Liver (tissue), 9 donors: ENCODE data around the gene ARHGEF3. TPM values are rescaled to one million over a fixed set of nuclear protein-coding genes. Genes with fewer than 3 reads are reported as not detected.

ENCODE experiments used
- DNase-seq: peaks from one replicate; pipeline ENCODE4 v3.0.0-alpha.2; 2017; ENCODE audit warnings: low spot score
- H3K27ac ChIP-seq, 2 donors: one replicate each; pipeline ENCODE4 v1.7.0; 2013; ENCODE audit warnings: inconsistent platforms in 2 of 2, low read length in 2 of 2, control low read depth in 1 of 2, low read depth in 1 of 2, mild to moderate bottlenecking in 1 of 2
- H3K27me3 ChIP-seq, 4 donors: one replicate each; pipeline versions ENCODE4 v1.6.1 to v1.7.0; 2013; ENCODE audit warnings: low read length in 3 of 4, inconsistent platforms in 1 of 4, mild to moderate bottlenecking in 1 of 4, moderate library complexity in 1 of 4; ENCODE audit not compliant: control insufficient read depth in 4 of 4, insufficient read depth in 4 of 4
- H3K36me3 ChIP-seq, 4 donors: one replicate each; pipeline versions ENCODE4 v1.6.1 to v1.7.0; 2013; ENCODE audit warnings: low read length in 3 of 4, mild to moderate bottlenecking in 3 of 4, low read depth in 1 of 4, moderate library complexity in 1 of 4; ENCODE audit not compliant: control insufficient read depth in 4 of 4, insufficient read depth in 3 of 4
- H3K4me1 ChIP-seq, 4 donors: one replicate each; pipeline versions ENCODE4 v1.6.1 to v1.7.0; 2013; ENCODE audit warnings: low read length in 3 of 4, mild to moderate bottlenecking in 3 of 4, moderate library complexity in 1 of 4; ENCODE audit not compliant: control insufficient read depth in 4 of 4, insufficient read depth in 4 of 4
- H3K4me3 ChIP-seq, 3 donors: one replicate each; pipeline versions ENCODE4 v1.6.1 to v1.7.0; 2013; ENCODE audit warnings: low read length in 3 of 3, control low read depth in 1 of 3, low read depth in 1 of 3, mild to moderate bottlenecking in 1 of 3
- H3K9ac ChIP-seq, 2 donors: one replicate each; pipeline ENCODE4 v1.7.0; 2013; ENCODE audit warnings: low read length in 2 of 2, mild to moderate bottlenecking in 2 of 2, moderate library complexity in 2 of 2, control low read depth in 1 of 2, low read depth in 1 of 2
- H3K9me3 ChIP-seq, 4 donors: one replicate each; pipeline versions ENCODE4 v1.6.1 to v1.7.0; 2013; ENCODE audit warnings: low read length in 3 of 4; ENCODE audit not compliant: control insufficient read depth in 4 of 4
- ATF3 ChIP-seq: IDR thresholded peaks from 2 replicates; pipeline ENCODE4 v1.6.1; 2016; ENCODE audit warnings: antibody characterized with exemption
- CTCF ChIP-seq: fragments of 150-350 bp; IDR thresholded peaks from 2 replicates; pipeline ENCODE4 v1.5.1; 2017; ENCODE audit warnings: improper control_type of control experiment, low read depth, low read length; ENCODE audit not compliant: missing input control
- EGR1 ChIP-seq, 2 donors: IDR thresholded peaks; 2 replicates each; pipeline ENCODE4 v1.6.1; 2016 to 2018; ENCODE audit warnings: antibody characterized with exemption in 2 of 2, low read depth in 2 of 2
- FOXA1 ChIP-seq: IDR thresholded peaks from 2 replicates; pipeline ENCODE4 v1.6.1; 2016; ENCODE audit warnings: antibody characterized with exemption
- GABPA ChIP-seq, 2 donors: IDR thresholded peaks in 1 of 2; conservative IDR thresholded peaks in 1 of 2; 2 replicates each; pipeline ENCODE4 v1.6.1; 2016; ENCODE audit warnings: antibody characterized with exemption in 2 of 2, mild to moderate bottlenecking in 1 of 2, moderate library complexity in 1 of 2
- HNF4A ChIP-seq, 2 donors: conservative IDR thresholded peaks; 2 replicates each; pipeline ENCODE4 v1.6.1; 2016; ENCODE audit warnings: antibody characterized with exemption in 2 of 2, mild to moderate bottlenecking in 2 of 2
- HNF4G ChIP-seq: IDR thresholded peaks from 2 replicates; pipeline ENCODE4 v1.6.1; 2016; ENCODE audit warnings: antibody characterized with exemption
- JUND ChIP-seq, 2 donors: IDR thresholded peaks; 2 replicates each; pipeline ENCODE4 v1.6.1; 2016; ENCODE audit warnings: antibody characterized with exemption in 2 of 2
- MAX ChIP-seq: IDR thresholded peaks from 2 replicates; pipeline ENCODE4 v1.6.1; 2016; ENCODE audit warnings: antibody characterized with exemption
- RAD21 ChIP-seq, 2 donors: IDR thresholded peaks; 2 replicates each; pipeline ENCODE4 v1.6.1; 2016; ENCODE audit warnings: antibody characterized with exemption in 2 of 2, mild to moderate bottlenecking in 2 of 2
- REST ChIP-seq: IDR thresholded peaks from 2 replicates; pipeline ENCODE4 v1.6.1; 2016; ENCODE audit warnings: antibody characterized with exemption, mild to moderate bottlenecking
- RXRA ChIP-seq, 2 donors: IDR thresholded peaks; 2 replicates each; pipeline ENCODE4 v1.6.1; 2017 to 2018; ENCODE audit warnings: antibody characterized with exemption in 2 of 2, mild to moderate bottlenecking in 1 of 2
- SP1 ChIP-seq: IDR thresholded peaks from 2 replicates; pipeline ENCODE4 v1.6.1; 2018; ENCODE audit warnings: antibody characterized with exemption, mild to moderate bottlenecking
- TAF1 ChIP-seq: conservative IDR thresholded peaks from 2 replicates; pipeline ENCODE4 v1.6.1; 2016; ENCODE audit warnings: antibody characterized with exemption, mild to moderate bottlenecking
- YY1 ChIP-seq: IDR thresholded peaks from 2 replicates; pipeline ENCODE4 v1.6.1; 2016; ENCODE audit warnings: antibody characterized with exemption, mild to moderate bottlenecking
- ZBTB33 ChIP-seq: IDR thresholded peaks from 2 replicates; pipeline ENCODE4 v1.6.1; 2016; ENCODE audit warnings: antibody characterized with exemption
- WGBS: extraction: QIAGEN DNeasy Blood & Tissue Kit; methylation state at CpG from one replicate; pipeline ENCODE4 v1.1.7; 2013; 5-methylcytosine and 5-hydroxymethylcytosine counted together
- polyA plus RNA-seq, 2 donors: library from polyadenylated mRNA; stranded (reverse) in 1 of 2; unstranded in 1 of 2; fragments of 200-250 nt in 1 of 2; fragments of >200 nt in 1 of 2; fragmentation: Nextera tagmentation in 1 of 2; extraction: Ambion mirVana in 1 of 2; gene quantifications; one replicate each; pipeline versions ENCODE4 v1.2.1 to v1.2.3, GENCODE V29; 2013 to 2015
- total RNA-seq, 2 donors: library from RNA; depleted of rRNA; stranded (reverse); fragments of >200 nt; gene quantifications; one replicate each; pipeline ENCODE4 v1.2.3, GENCODE V29; 2014
- donor health status: healthy.
- donor health status: healthy.
- donor health status: healthy.
- donor health status: healthy.
- donor health status: healthy.

Gene ARHGEF3
- total and polyA plus RNA-seq, 4 donors = 1.6 to 7.9 (median 2.0) TPM

GRCh38 chr3:56785499-56785898 is 16.2 kb downstream of the ARHGEF3 start (continued):
- TF ChIP-seq REST (no peak), MAX (no peak), JUND (IDR thresholded peaks at IDR 0.05) (no peak), RXRA (IDR thresholded peaks at IDR 0.05) (no peak), HNF4G (no peak), CTCF (no peak), TAF1 (no peak)

- WGBS = 69% methylated on average over 5 of the region's 5 CpGs
Measured at GRCh38 chr3:56784448-56785001, 17.2 kb downstream of the ARHGEF3 start.

GRCh38 chr3:56783644-56784447 is 17.9 kb downstream of the ARHGEF3 start:
- TF ChIP-seq MAX = no peak
- no peak for TF ChIP-seq RAD21 (IDR thresholded peaks at IDR 0.05)
- peak in 1 of 2 donors; percentile 46 for TF ChIP-seq RXRA (IDR thresholded peaks at IDR 0.05)
- no peak for TF ChIP-seq ZBTB33
- TF ChIP-seq HNF4A (conservative IDR thresholded peaks at IDR 0.05) = peak; percentile 16 to 53
- TF ChIP-seq SP1 = peak; percentile 19
- TF ChIP-seq JUND (IDR thresholded peaks at IDR 0.05) = peak in 1 of 2 donors; percentile 17
- no peak for TF ChIP-seq EGR1 (IDR thresholded peaks at IDR 0.05; ENCODE audit: low read depth in 2 of 2)
- TF ChIP-seq FOXA1 = peak; percentile 15
- H3K9me3 ChIP-seq = no peaks in the 10 kb centered on the region
- H3K4me3 ChIP-seq = no peak overlapping the region
- WGBS = 42% methylated on average over 8 of the region's 8 CpGs
- H3K27ac ChIP-seq = peak overlapping the region; percentile 40 to 43
- H3K36me3 ChIP-seq = no peaks in the 10 kb centered on the region
- H3K27me3 ChIP-seq = no peaks in the 10 kb centered on the region
- no peak for DNase-seq
- peaks cover 6 to 38% (median 36%) of the 10 kb centered on the region in 4 donors for H3K4me1 ChIP-seq
- no peak overlapping the region for H3K9ac ChIP-seq

More at GRCh38 chr3:56784448-56785001, 17.2 kb downstream of the ARHGEF3 start:
- Histone ChIP-seq H3K4me1 (peaks cover 6 to 38% (median 36%) of the 10 kb centered on the region in 4 donors), H3K27ac (peak overlapping the region in 1 of 2 donors; percentile 43), H3K36me3 (no peaks in the 10 kb centered on the region), H3K9me3 (no peaks in the 10 kb centered on the region), H3K27me3 (no peaks in the 10 kb centered on the region), H3K9ac (no peak overlapping the region), H3K4me3 (no peak overlapping the region)
- DNase-seq = no peak
- no peak for TF ChIP-seq YY1
- TF ChIP-seq ATF3 = no peak
- no peak for TF ChIP-seq GABPA (IDR thresholded peaks at IDR 0.05 in 1 of 2, conservative IDR thresholded peaks at IDR 0.05 in 1 of 2)
- peak in 1 of 2 donors; percentile 27 for TF ChIP-seq HNF4A (conservative IDR thresholded peaks at IDR 0.05)
- TF ChIP-seq MAX = no peak
- no peak for TF ChIP-seq EGR1 (IDR thresholded peaks at IDR 0.05; ENCODE audit: low read depth in 2 of 2)
- no peak for TF ChIP-seq SP1
- no peak for TF ChIP-seq HNF4G
